ENCODE results near the gene CEP112. TPM values are rescaled to one million over a fixed set of nuclear protein-coding genes. Genes with fewer than 3 reads are reported as not detected.
"Not testable (repeated sequence)": the region's sequence is repeated elsewhere in the genome, so short reads cannot be mapped to it uniquely, and the experiment has no call there.

The CEP112 gene
- total RNA-seq, 4 donors from 2014 or later: 1.1 to 12.9 (median 9.1) TPM

GRCh38 chr17:65783845-65784334 lies 408.0 kb downstream of the CEP112 start:
- peak overlapping the region; percentile 60 to 77 (median 70) for H3K27ac ChIP-seq
- peaks cover 10 to 32% (median 22%) of the 10 kb centered on the region in 4 donors for H3K4me1 ChIP-seq
- peak overlapping the region in 1 of 4 donors; percentile 14 for H3K4me3 ChIP-seq
- 38% methylated on average over 4 of the region's 4 CpGs for WGBS, 2 donors (ENCODE audit: low coverage in 1 of 2)
- TF ChIP-seq POLR2A (IDR thresholded peaks at IDR 0.05): no peak
- TF ChIP-seq POLR2AphosphoS5 (IDR thresholded peaks at IDR 0.05): peak in 2 of 3 donors; percentile 46 to 66
- no peaks in the 10 kb centered on the region for H3K27me3 ChIP-seq
- DNase-seq: peak; percentile 32
- no peaks in the 10 kb centered on the region for H3K9me3 ChIP-seq
- H3K36me3 ChIP-seq: no peaks in the 10 kb centered on the region
- intact Hi-C loops (cut with DNase I; ENCODE audit: low total_unique reads) (no loop called here), in situ Hi-C loops (cut with MboI; ENCODE audit: low pct_ligation_motif_present in 1 of 4, low pct_unique_long_range_greater_than_20kb in 1 of 4, low sequenced_read_pairs in 3 of 4) (loop anchor here in 3 of 4 donors (25.0 kb wide), 2 partner anchors 222 to 497 kb away; partner anchors contain the start of gene AXIN2 (in 1 of the 3))

- H3K36me3 ChIP-seq; intact Hi-C loops (cut with DNase I; ENCODE audit: low total_unique reads); H3K4me3 ChIP-seq; H3K9me3 ChIP-seq; H3K27me3 ChIP-seq; H3K27ac ChIP-seq; DNase-seq: not testable (repeated sequence)
- peaks cover 10 to 32% (median 22%) of the 10 kb centered on the region in 4 donors for H3K4me1 ChIP-seq
- in situ Hi-C loops (cut with MboI; ENCODE audit: low pct_ligation_motif_present in 1 of 4, low pct_unique_long_range_greater_than_20kb in 1 of 4, low sequenced_read_pairs in 3 of 4): loop anchor here in 3 of 4 donors (25.0 kb wide), 2 partner anchors 220 to 495 kb away; partner anchors contain the start of gene AXIN2 (in 1 of the 3)
- 36 to 43% methylated on average over 1 of the region's 1 CpG for WGBS, 2 donors (ENCODE audit: low coverage in 1 of 2)
Measured at GRCh38 chr17:65782104-65782706, 409.7 kb downstream of the CEP112 start.

GRCh38 chr17:65780111-65780510 lies 411.8 kb downstream of the CEP112 start:
- peaks cover 10 to 26% (median 16%) of the 10 kb centered on the region in 4 donors for H3K4me1 ChIP-seq
- H3K9me3 ChIP-seq: no peaks in the 10 kb centered on the region
- H3K27ac ChIP-seq: no peak overlapping the region
- no peak overlapping the region for H3K4me3 ChIP-seq
- no peak for TF ChIP-seq EP300 (IDR thresholded peaks at IDR 0.05; ENCODE audit: low read depth)
- TF ChIP-seq POLR2AphosphoS5 (IDR thresholded peaks at IDR 0.05): no peak
- no peak for TF ChIP-seq CTCF (IDR thresholded peaks at IDR 0.05)
- no peak for TF ChIP-seq POLR2A (IDR thresholded peaks at IDR 0.05)
- in situ Hi-C loops (cut with MboI; ENCODE audit: low pct_ligation_motif_present in 1 of 4, low pct_unique_long_range_greater_than_20kb in 1 of 4, low sequenced_read_pairs in 3 of 4): loop anchor here in 3 of 4 donors (25.0 kb wide), 2 partner anchors 218 to 493 kb away; partner anchors contain the start of gene AXIN2 (in 1 of the 3)
- DNase-seq: no peak
- H3K36me3 ChIP-seq: no peaks in the 10 kb centered on the region
- intact Hi-C loops (cut with DNase I; ENCODE audit: low total_unique reads): no loop called here
- H3K27me3 ChIP-seq: no peaks in the 10 kb centered on the region
- WGBS, 2 donors (ENCODE audit: low coverage in 1 of 2): 50 to 53% methylated on average over 1 of the region's 1 CpG

- Histone ChIP-seq H3K4me3 (no peak overlapping the region), H3K27me3 (no peaks in the 10 kb centered on the region), H3K36me3 (no peaks in the 10 kb centered on the region), H3K4me1 (peaks cover 0 to 11% (median 2%) of the 10 kb centered on the region in 4 donors), H3K9me3 (no peaks in the 10 kb centered on the region), H3K27ac (no peak overlapping the region)
- WGBS, 2 donors (ENCODE audit: low coverage in 1 of 2): 64 to 69% methylated on average over 3 of the region's 3 CpGs
- DNase-seq: no peak
- in situ Hi-C loops (cut with MboI; ENCODE audit: low pct_ligation_motif_present in 1 of 4, low pct_unique_long_range_greater_than_20kb in 1 of 4, low sequenced_read_pairs in 3 of 4) (loop anchor here in 3 of 4 donors (25.0 kb wide), 2 partner anchors 215 to 490 kb away; partner anchors contain the start of gene AXIN2 (in 1 of the 3)), intact Hi-C loops (cut with DNase I; ENCODE audit: low total_unique reads) (no loop called here)
- TF ChIP-seq POLR2A (IDR thresholded peaks at IDR 0.05) (no peak), CTCF (IDR thresholded peaks at IDR 0.05) (no peak), EP300 (IDR thresholded peaks at IDR 0.05; ENCODE audit: low read depth) (no peak), POLR2AphosphoS5 (IDR thresholded peaks at IDR 0.05) (no peak)
Measured at GRCh38 chr17:65776890-65777289, 415.0 kb downstream of the CEP112 start.

- Histone ChIP-seq H3K4me1 (peaks cover 0 to 5% (median 2%) of the 10 kb centered on the region in 4 donors), H3K27me3 (no peaks in the 10 kb centered on the region), H3K36me3 (no peaks in the 10 kb centered on the region), H3K27ac (no peak overlapping the region), H3K9me3 (no peaks in the 10 kb centered on the region), H3K4me3 (no peak overlapping the region)
- TF ChIP-seq POLR2A (IDR thresholded peaks at IDR 0.05) (no peak), CTCF (IDR thresholded peaks at IDR 0.05) (no peak), POLR2AphosphoS5 (IDR thresholded peaks at IDR 0.05) (no peak), EP300 (IDR thresholded peaks at IDR 0.05; ENCODE audit: low read depth) (no peak)
- DNase-seq: no peak
- in situ Hi-C loops (cut with MboI; ENCODE audit: low pct_ligation_motif_present in 1 of 4, low pct_unique_long_range_greater_than_20kb in 1 of 4, low sequenced_read_pairs in 3 of 4): loop anchor here in 3 of 4 donors (25.0 kb wide), 2 partner anchors 212 to 487 kb away; partner anchors contain the start of gene AXIN2 (in 1 of the 3)
- intact Hi-C loops (cut with DNase I; ENCODE audit: low total_unique reads): no loop called here
- WGBS, 2 donors (ENCODE audit: low coverage in 1 of 2): 73 to 100% methylated on average over 1 to 6 of the region's 6 CpGs
Measured at GRCh38 chr17:65774787-65775186, 417.1 kb downstream of the CEP112 start.
